Islet precursor cell (in vitro differentiated cells): ENCODE data around the gene PIR.

ENCODE experiments used
- DNase-seq: peaks from one replicate; pipeline ENCODE4 v3.0.0-alpha.2; 2018

Gene PIR

DNA sequence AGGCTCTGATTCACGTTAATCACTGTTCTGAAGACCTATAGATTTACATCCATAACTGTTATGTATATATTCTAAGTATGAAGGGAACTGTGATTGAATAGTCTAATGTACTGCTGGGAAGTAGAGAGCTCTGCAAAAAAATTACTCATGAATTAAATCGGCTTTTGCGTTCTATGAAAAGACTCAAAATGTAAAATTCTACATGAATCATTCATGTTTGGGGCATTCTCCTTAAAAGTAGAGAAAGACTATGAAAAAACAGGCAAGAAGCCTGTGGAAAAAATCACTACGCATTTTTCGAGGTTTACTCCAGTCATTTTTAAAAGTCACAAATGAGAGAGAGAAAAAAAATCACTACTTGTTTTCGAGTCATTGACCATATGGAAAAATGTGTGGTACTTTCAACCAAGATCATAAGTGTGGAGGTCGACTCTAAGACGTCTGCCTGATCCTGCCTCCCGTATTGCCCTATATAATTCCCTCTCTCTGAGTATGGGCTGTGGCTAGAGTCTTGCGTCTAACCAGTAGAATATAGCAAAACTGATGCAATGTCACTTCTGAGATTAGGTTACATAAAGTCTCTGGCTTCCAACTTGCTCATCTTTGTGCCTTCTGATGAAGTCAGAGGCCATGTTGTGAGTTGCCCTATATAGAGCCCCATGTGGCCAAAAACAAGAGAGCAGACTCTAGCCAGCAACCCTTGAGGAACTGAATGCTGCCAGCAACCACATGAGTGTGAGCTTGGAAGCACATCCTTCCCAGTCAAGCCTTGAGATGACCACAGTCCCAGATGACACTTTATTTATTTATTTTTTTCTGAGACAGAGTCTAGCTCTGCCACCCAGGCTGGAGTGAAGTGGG is 76.8 kb downstream of the PIR start:
- no peak for DNase-seq

DNA sequence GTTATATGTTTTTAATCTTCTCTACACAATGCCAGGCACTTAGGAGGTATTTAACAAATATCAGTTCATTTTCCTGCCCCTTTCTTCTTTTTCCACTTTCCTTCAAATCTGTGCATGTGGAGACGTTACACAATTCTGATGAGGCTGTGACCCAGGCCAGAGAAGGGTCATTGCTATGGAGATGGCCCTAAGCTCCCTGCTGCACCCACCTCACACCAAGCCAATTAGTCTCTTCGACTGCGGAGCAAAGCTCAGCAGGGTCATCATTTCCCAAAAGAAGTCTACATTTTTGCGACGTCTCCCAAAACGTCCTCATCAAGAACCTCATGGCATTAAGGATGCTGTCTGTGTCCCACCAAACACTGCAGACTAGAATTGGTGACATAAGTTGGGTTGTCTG is 80.0 kb downstream of the PIR start:
- DNase-seq = no peak

DNA sequence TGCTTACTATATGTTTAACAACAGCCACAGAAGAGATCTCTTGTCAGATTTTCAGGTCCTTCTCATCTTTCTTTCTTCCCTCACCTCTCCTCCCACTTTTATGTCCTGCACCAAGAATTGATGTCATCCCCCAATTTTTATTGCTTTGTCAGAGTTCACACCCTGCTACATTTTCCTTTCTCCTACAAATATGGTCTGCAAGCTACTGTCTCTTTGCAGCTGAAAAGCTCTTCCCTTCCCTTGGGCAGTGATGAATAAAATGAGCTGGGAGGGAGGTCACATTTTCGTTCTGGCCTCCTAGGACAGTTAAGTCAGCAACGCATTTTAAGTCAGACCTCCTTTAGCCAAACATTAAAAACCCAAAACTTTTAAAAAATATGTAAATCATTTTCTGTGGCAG is 82.2 kb downstream of the PIR start:
- DNase-seq = no peak

GRCh38 chrX:15410430-15410829 is 82.7 kb downstream of the PIR start:
- DNase-seq = no peak

DNA sequence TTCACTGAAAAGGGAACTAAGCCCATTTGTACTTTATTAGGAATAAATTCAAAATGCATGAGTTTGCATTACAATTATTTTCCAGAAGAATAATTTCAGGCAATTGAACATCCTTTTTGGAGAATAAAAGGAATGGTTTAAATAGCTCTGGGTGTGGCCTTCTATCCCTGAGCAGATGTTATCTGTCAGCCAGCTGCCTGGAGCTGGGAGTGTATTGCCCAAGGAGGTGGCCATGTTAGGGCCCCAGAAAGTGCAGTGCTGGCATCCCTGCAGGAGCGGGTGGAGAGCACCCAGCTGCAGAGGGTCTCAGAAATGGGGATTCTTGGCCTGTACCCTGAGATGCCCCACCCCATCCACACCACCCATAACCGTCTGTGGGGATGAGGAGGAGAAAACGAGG is 87.3 kb downstream of the PIR start:
- DNase-seq = no peak

DNA sequence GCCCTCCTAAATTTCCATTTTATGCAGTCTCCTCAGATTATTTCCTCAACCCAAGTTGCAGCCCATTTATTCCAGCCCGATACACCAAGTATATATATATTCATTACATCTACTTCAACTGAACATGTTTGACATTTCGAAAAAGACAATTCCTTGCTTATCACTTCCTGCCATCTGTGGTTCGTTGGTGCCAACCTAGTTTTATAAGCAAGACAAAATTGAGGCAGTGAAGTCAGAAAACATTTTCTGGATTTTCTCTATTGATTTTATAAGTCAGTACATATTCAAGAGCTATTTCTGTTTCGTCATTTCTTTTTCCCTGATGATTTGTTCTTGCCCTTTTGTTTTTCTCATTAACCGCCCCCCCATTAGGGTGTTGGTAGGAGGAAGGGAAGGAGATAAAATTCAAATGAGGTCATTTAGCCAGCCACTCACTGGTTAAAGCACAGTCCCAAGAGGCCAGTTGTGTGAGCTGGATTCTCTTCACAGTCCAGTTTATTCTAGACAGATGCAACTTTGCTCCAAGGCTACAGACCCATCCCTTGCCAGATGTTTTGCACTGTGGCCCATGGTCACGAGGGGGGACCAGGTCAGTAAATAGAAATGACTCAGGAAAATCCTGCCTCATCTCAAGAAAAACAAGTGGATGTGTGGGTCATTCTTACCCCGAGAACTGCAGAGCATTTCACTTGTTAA is 88.6 kb downstream of the PIR start:
- no peak for DNase-seq

GRCh38 chrX:15401378-15401777 is 91.8 kb downstream of the PIR start:
- DNase-seq = no peak

- DNase-seq = no peak
Observed at GRCh38 chrX:15399962-15400391, 93.2 kb downstream of the PIR start.

- no peak for DNase-seq
Observed at GRCh38 chrX:15398874-15399273, 94.3 kb downstream of the PIR start.

DNA sequence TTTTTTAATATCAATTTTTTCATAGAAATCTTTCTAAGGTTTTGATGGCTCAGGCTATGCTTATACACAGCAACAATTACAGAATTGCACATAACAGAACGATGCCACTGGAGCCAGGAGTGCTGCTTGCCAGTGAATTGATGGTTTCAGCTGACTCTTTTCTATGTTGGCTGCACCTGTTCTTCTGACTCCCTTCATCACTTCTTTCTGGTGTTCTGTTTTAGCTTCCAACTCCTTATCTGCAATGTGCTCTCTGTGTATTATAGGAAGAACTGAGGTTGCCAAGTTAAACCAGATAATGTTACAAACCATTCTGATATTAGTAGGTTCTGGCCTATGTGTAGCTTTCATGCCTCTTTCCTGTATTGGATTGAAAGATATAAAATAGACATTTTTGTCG is 97.3 kb downstream of the PIR start:
- no peak for DNase-seq

DNA sequence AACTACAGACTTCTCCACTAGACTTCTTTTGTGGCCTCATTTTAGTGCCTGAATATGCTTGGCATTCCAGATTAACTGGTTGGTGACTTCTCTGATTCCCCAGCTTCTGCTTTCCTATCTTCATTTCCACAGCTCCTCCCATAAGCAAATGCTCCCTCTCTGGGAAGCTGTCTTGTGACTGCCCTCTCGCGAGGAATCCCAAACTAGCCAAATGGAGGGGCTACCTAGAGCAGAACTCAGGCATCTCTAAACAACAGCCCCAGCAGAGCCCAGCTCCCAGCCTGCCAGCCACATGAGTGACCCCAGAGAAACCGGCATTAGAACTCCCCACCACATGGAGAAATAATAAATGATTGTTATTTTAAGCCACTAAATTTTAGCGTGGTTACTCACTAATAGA is 101.3 kb downstream of the PIR start:
- peak; percentile 53 for DNase-seq

GRCh38 chrX:15384304-15384703 is 108.8 kb downstream of the PIR start, which contains the start of gene VEGFD:
Gene VEGFD (minus strand): TSS chrX:15384413. CDS start chrX:15383946, 467 bp downstream.
- no peak for DNase-seq

DNA sequence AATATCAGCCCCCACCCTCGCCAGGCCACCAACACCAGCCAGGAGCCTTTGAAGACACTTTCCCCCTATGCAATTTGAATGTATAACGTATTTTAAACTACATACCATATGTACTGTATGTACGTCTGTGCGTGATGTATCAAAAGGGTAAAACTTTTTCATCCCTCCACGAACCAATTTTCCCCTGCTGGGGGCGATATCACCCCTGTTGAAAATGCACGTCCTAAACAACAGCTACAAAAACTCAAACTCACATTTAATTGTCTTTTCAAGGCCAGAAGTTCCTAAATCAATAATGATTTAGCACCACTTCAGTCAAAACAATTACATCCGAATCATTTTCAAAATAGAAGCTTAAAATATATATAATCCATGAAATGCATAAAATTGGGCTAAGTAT is 110.3 kb downstream of the PIR start:
- DNase-seq = no peak

- no peak for DNase-seq
Observed at GRCh38 chrX:15376956-15377355, 116.2 kb downstream of the PIR start.

DNA sequence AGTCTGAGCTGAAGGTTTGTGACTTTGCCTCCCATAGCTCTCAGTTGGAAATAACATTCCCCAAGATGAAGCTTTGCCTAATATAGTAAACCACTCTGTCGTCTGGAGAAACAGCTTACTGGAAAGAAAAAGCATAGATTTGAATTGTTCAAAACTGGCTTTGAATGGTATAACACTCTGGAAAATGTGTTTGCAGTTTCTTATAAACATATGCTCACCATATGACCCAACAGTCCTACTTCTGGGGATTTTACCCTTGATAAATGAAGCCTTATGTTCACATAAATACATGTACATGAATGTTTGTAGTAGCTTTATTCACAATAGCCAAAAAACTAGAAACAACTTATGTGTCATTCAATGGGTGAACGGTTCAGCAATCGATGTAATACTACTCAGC is 119.2 kb downstream of the PIR start:
- no peak for DNase-seq

DNA sequence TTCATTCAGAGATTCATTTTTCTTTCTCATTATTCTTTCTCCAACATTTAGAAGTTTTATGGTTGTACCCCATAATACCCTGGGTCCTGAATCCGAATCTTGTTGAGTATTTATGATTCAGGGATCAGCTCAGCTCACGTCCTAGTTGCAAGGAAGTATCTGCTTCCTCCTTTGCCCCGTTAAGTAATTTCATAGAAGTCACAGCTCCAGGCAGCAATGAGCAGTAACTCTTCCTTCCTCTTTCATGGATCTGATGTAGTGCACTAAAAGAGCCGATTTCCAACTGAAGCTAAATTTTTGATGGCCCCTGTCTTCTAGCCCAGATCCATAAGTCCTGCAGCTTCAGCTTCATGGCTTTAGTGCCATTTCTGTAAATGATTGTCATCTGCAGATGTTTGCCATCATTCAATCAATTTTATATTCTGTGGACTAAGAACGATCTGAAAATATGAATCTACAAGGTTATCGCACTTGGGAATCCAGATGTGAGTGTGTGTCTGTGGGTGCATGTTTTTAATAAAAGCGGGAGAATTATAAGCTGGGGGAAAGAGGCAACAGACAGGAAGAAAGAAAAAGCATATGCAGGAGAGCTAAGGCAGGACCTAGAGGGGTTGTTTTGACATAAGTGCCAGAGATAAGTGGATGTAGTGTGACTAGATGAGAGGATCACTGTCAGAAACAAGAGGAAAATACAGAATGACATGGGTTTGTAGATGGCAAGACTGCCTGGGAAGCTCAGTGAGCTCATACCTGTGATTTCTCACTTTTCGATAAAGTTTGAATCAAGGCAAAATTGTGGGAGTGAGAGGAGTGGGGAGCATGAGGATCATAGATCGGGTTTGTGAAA is 126.4 kb downstream of the PIR start:
- no peak for DNase-seq

DNA sequence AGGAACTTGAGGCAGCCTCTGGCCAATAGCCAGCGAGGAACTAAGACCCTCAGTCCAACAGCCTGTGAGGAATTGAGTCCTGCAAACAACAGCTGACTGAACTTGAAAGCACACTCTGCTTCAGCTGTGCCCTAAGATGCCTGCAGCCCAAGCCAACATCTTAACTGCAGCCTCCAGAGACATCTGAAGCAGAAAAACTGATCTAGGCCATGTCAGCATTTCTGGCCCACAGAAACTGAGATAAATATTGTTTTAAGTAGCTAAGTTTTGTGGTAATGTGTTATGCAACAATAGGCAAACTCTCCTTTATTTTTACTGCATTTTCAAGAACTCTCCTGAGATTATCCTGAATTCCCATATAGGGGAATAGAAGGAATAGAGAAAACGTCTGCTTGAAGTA is 133.4 kb downstream of the PIR start:
- no peak for DNase-seq

DNA sequence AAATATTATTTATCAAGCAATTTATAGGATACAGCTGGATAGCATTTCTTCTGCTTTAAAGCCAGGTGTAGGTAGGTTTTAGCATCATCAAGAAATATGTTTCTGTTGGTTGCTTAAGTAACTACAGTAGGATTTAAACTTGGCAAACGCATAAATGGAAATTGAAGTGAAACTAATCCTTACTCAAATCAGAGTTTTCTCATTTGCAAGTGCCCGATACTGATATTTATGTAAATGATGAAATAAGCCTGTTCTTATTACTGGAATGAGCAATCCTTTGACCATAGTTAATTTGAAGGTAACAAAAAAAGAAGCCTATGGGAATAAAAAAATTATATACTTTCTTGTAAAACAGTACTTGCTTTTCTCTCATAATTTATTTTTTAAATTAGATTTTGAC is 134.6 kb downstream of the PIR start:
- no peak for DNase-seq

- no peak for DNase-seq
Observed at GRCh38 chrX:15356444-15356843, 136.7 kb downstream of the PIR start.

GRCh38 chrX:15350329-15350996 is 142.7 kb downstream of the PIR start:
- no peak for DNase-seq

DNA sequence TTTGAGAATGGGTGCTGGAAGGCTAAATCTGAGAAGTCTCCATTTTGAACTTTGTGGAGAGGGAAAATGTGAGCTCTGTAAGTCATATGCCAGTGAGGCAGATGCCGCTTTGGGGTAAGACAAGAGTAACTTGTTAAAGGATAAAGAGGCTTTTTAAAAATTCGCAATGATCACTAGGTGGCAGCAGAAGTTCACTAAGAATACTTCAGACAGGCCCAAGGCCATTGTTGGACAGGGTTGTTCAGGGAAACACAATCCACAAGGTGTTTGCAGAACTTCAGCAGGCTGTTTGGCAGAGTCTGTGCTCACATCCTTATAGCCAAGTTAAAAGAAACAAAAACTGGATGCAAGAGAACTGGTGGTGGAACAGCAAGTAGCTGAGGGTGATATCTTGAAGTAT is 144.1 kb downstream of the PIR start:
- peak; percentile 67 for DNase-seq

DNA sequence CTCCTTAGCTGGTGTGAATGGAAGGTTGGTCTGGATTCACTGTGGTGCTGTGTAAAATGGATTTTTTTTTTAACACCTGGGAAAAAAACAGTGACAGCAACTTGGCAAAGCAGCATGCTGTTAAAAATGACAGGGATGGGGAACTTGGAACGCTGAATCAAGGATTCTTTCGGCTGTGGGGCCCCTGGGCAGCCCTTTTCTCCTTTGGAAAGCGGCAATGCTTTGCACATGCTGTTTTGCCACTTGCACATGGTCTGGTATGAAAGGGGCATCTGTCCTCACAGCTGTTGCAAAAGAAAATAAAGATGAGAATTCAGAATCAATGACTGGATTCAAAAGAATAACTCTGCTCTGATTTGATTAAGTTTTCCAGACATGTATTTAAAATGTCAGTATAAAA is 147.2 kb downstream of the PIR start:
- no peak for DNase-seq

DNA sequence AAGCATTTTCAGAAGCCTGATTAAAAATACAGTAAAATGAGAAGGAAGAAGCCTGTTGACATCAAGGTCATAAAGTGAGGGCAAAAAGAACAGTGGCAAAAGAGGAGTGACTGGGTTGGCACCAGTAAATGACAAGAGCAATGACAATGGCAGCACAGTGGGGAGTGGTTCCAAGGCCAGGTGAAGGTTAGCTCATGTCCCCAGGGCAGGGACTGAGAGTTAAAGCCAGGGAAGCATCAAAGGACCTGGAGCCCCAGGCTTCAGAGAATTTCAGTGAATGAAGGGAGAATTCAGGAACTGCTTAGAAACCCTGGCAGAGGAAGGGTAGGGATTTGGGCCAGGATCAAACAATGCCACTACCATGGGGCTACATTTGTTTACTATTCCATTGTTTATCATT is 149.0 kb downstream of the PIR start:
- no peak for DNase-seq
